ENCODE measurements around the gene SFXN2.
"Not testable (repeated sequence)": the region's sequence is repeated elsewhere in the genome, so short reads cannot be mapped to it uniquely, and the experiment has no call there.

Gene SFXN2

DNA sequence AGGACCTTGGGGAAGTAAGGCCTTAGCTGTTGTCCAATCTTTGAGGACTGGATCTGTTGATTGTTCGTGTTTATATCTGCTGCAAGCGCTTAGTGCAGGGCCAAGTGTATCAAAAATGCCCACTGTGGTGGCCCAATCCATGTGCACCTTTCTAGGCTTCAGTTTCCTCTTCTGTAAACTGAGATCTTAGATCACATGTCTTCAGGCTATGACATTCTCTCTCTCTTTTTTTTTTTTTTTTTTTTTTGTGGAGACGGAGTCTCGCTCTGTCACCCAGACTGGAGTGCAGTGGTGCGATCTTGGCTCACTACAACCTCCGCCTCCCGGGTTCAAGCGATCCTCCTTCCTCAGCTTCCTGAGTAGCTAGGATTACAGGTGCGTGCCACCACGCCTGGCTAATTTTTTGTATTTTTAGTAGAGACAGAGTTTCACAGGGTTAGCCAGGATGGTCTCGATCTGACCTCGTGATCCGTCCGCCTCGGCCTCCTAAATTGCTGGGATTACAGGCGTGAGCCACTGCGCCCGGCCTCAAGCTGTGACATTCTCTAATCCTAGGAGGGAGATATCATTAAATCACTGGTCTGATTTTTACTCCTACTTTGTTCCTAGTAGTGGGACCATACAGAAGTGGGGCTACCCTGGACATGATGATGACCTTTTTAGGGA lies 2.6 kb downstream of the SFXN2 start:
- DNase-seq (ENCODE audit: extremely low spot score); POLR2A ChIA-PET: not testable (repeated sequence)
- CTCF ChIA-PET = interaction anchor here (0.6 kb wide), 1 partner anchor 89 kb away, joined by 3 read pairs; no protein-coding TSS in a partner anchor
- TF ChIP-seq ZNF384 (IDR thresholded peaks at IDR 0.05) = peak; percentile 94

DNA sequence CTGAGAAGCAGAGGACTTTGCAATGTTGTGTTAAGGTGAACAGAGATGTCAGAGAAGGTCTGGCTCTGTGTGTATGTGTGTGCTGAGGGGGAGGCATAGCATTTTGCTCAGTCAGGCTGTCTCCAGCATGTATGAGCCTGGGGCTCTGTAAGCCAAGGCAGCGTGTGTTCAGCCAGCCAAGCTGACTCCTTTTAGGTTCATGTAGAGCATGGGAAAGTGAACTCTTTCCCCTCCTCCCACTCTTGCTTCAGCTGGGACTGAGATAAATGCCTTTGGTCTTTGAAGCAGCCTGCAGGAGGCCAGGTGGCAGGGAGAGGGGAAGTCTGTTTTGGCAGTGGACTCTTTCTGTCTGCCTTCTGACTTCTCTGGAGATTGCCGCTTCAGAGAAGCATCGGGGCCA lies 3.8 kb downstream of the SFXN2 start:
- ChIA-PET CTCF (no interaction called here), POLR2A (interaction anchor here (0.9 kb wide), 1 partner anchor 9 kb away, joined by 3 read pairs; no protein-coding TSS in a partner anchor)
- no peak for DNase-seq (ENCODE audit: extremely low spot score)
- TF ChIP-seq, protein P1, sequence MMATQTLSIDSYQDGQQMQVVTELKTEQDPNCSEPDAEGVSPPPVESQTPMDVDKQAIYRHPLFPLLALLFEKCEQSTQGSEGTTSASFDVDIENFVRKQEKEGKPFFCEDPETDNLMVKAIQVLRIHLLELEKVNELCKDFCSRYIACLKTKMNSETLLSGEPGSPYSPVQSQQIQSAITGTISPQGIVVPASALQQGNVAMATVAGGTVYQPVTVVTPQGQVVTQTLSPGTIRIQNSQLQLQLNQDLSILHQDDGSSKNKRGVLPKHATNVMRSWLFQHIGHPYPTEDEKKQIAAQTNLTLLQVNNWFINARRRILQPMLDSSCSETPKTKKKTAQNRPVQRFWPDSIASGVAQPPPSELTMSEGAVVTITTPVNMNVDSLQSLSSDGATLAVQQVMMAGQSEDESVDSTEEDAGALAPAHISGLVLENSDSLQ (IDR thresholded peaks at IDR 0.05) = peak; percentile 12; the same call in 1 of the 2 replicates
- TF ChIP-seq L3MBTL2 (conservative IDR thresholded peaks at IDR 0.05) (no peak), HDGF (IDR thresholded peaks at IDR 0.05; ENCODE audit: borderline replicate concordance) (0 out of 2 replicates have a peak, but pooled peaks have one; percentile 45)

DNA sequence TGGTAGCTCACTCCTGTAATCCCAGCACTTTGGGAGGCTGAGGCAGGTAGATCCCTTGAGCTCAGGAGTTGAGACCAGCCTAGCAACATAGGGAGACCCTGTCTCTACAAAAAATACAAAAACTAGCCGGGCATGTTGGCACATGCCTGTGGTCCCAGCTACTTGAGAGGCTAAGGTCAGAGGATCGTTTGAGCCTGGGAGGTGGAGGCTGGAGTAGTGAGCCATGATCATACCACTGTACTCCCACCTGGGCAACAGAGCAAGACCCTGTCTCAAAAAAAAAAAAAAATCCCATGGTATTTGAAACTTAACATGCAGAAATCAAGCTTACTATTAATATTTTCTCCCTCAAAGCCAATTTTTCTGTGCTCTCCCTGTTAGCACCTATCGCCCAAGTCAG lies 5.9 kb downstream of the SFXN2 start:
- TF ChIP-seq FOXK2 (IDR thresholded peaks at IDR 0.05) = no peak
- no peak for TF ChIP-seq FOXM1 (IDR thresholded peaks at IDR 0.05; ENCODE audit: borderline replicate concordance)
- no peak for TF ChIP-seq BHLHE40 (IDR thresholded peaks at IDR 0.05; ENCODE audit: borderline replicate concordance)
- TF ChIP-seq CTBP1 (IDR thresholded peaks at IDR 0.05; ENCODE audit: borderline replicate concordance) = no peak
- no peak for TF ChIP-seq ARNT (IDR thresholded peaks at IDR 0.05)
- no peak for TF ChIP-seq HDGF (IDR thresholded peaks at IDR 0.05; ENCODE audit: borderline replicate concordance)
- POLR2A ChIA-PET = no interaction called here
- CTCF ChIA-PET = no interaction called here
- no peak for DNase-seq (ENCODE audit: extremely low spot score)

DNA sequence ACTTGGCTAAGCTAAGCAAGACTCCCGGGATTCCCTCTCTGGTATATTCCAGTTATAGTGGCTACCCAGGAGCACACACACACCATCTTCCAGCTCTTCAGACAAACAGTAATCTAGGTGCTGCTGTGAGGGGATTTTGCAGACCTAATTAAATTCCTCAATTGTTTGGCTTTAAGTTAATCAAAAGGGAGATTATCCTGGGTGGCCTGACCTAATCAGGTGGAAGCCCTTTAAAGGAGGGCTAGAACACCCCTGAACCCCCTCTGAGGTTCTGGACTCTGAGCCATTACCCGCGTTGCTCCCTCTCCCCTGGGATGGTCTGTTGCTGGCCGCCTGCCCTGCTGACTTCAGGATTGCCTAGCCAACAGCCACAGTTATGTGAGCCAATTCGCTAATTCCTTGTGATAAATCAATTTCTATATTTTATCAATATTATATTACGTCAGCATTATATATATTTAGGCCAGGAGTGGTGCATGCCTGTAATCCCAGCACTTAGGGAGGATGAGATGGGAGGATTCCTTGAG lies 6.4 kb downstream of the SFXN2 start:
- POLR2A ChIA-PET = interaction anchor here (0.7 kb wide), 1 partner anchor 23 kb away, joined by 3 read pairs; the partner anchor contains the start of gene WBP1L
- DNase-seq (ENCODE audit: extremely low spot score) = no peak
- TF ChIP-seq FOXA1 (IDR thresholded peaks at IDR 0.05) (no peak), HDGF (IDR thresholded peaks at IDR 0.05; ENCODE audit: borderline replicate concordance) (no peak), ELF4 (IDR thresholded peaks at IDR 0.05) (no peak), BHLHE40 (IDR thresholded peaks at IDR 0.05; ENCODE audit: borderline replicate concordance) (no peak), FOXK2 (IDR thresholded peaks at IDR 0.05) (no peak), FOXM1 (IDR thresholded peaks at IDR 0.05; ENCODE audit: borderline replicate concordance) (no peak), SUZ12 (IDR thresholded peaks at IDR 0.05) (no peak), ZNF384 (IDR thresholded peaks at IDR 0.05) (no peak), NFRKB (IDR thresholded peaks at IDR 0.05) (no peak), TARDBP (IDR thresholded peaks at IDR 0.05) (no peak), ARNT (IDR thresholded peaks at IDR 0.05) (no peak), LEF1 (IDR thresholded peaks at IDR 0.05; ENCODE audit: borderline replicate concordance) (no peak), L3MBTL2 (conservative IDR thresholded peaks at IDR 0.05) (no peak), SP1 (IDR thresholded peaks at IDR 0.05) (no peak), CTBP1 (IDR thresholded peaks at IDR 0.05; ENCODE audit: borderline replicate concordance) (no peak)
- TF ChIP-seq, protein P1 (IDR thresholded peaks at IDR 0.05) = no peak
- CTCF ChIA-PET = interaction anchor here (0.9 kb wide), 1 partner anchor 181 kb away, joined by 3 read pairs; no protein-coding TSS in a partner anchor

DNA sequence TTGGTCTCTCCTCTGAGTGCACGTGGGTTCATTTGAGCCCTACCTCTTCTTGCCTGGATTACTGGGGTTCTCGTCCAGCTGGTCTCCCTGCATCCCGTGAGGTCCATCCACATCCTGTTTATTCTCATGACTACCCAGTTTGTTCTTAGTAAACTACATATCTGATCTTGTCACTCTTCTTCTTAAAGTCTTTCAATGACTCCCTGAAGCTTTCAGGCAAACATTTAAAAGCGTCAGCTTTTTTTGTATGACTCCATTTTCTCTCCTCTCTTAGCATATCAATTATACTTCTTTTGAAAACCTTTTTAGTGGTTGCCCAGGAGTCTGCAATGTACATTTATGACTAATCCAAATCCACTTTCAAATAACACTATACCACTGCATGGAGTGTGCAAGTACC lies 7.5 kb downstream of the SFXN2 start:
- ChIA-PET POLR2A (no interaction called here), CTCF (no interaction called here)
- no peak for DNase-seq (ENCODE audit: extremely low spot score)
- TF ChIP-seq FOXA1 (IDR thresholded peaks at IDR 0.05) (no peak), ZNF384 (IDR thresholded peaks at IDR 0.05) (no peak), LEF1 (IDR thresholded peaks at IDR 0.05; ENCODE audit: borderline replicate concordance) (no peak), SP1 (IDR thresholded peaks at IDR 0.05) (no peak), ARNT (IDR thresholded peaks at IDR 0.05) (no peak), FOXK2 (IDR thresholded peaks at IDR 0.05) (no peak), HDGF (IDR thresholded peaks at IDR 0.05; ENCODE audit: borderline replicate concordance) (no peak), ELF4 (IDR thresholded peaks at IDR 0.05) (no peak), CTBP1 (IDR thresholded peaks at IDR 0.05; ENCODE audit: borderline replicate concordance) (no peak)

DNA sequence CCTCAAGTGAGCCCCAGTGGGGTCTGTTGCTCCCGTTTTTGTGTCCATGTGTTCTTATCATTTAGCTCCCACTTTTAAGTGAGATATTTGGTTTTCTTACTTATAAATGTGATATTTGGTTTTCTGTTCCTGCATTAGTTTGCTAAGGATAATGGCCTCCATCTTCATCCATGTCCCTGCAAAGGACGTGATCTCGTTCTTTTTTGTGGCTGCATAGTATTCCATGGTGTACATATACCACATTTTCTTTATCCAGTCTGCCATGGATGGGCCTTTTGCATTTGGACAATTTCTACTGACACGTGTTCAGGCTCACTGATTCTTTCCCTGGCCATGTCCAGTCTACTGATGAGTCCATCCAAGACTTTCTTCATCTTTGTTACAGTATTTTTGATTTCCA lies 9.6 kb downstream of the SFXN2 start:
- POLR2A ChIA-PET = no interaction called here
- DNase-seq (ENCODE audit: extremely low spot score) = no peak
- TF ChIP-seq ARNT (IDR thresholded peaks at IDR 0.05) (no peak), ZNF384 (IDR thresholded peaks at IDR 0.05) (no peak), FOXM1 (IDR thresholded peaks at IDR 0.05; ENCODE audit: borderline replicate concordance) (no peak), BHLHE40 (IDR thresholded peaks at IDR 0.05; ENCODE audit: borderline replicate concordance) (no peak), L3MBTL2 (conservative IDR thresholded peaks at IDR 0.05) (no peak), TARDBP (IDR thresholded peaks at IDR 0.05) (no peak), SUZ12 (IDR thresholded peaks at IDR 0.05) (no peak), CTBP1 (IDR thresholded peaks at IDR 0.05; ENCODE audit: borderline replicate concordance) (no peak), FOXK2 (IDR thresholded peaks at IDR 0.05) (no peak), FOXA1 (IDR thresholded peaks at IDR 0.05) (no peak), SP1 (IDR thresholded peaks at IDR 0.05) (no peak), ELF4 (IDR thresholded peaks at IDR 0.05) (no peak), NFRKB (IDR thresholded peaks at IDR 0.05) (no peak), LEF1 (IDR thresholded peaks at IDR 0.05; ENCODE audit: borderline replicate concordance) (no peak), HDGF (IDR thresholded peaks at IDR 0.05; ENCODE audit: borderline replicate concordance) (no peak)
- TF ChIP-seq, protein P1 (IDR thresholded peaks at IDR 0.05) = no peak
- CTCF ChIA-PET = no interaction called here

All from HEK293T (cell line).